Karpas-422 (cell line): Measurements from ENCODE around the gene AKAP13. TPM values are rescaled to one million over a fixed set of nuclear protein-coding genes. Genes with fewer than 3 reads are reported as not detected.

Experiments
- DNase-seq: peaks from one replicate; pipeline ENCODE4 v3.0.0-alpha.2; 2015
- H2AFZ ChIP-seq: fragments of 200-600 bp; sonication (generic); 2 replicates; pipeline ENCODE4 v1.6.1; 2014; ENCODE audit warnings: antibody characterized with exemption, low read length, mixed read lengths
- H3K27ac ChIP-seq: fragments of 200-600 bp; sonication (generic); 2 replicates; pipeline ENCODE4 v1.5.1; 2014; ENCODE audit warnings: mild to moderate bottlenecking, low read length, moderate library complexity
- H3K27me3 ChIP-seq: fragments of 200-600 bp; sonication (generic); 2 replicates; pipeline ENCODE4 v1.6.1; 2014; ENCODE audit warnings: low read length, mixed read lengths
- H3K36me3 ChIP-seq: fragments of 200-600 bp; sonication (generic); 2 replicates; pipeline ENCODE4 v1.6.1; 2014; ENCODE audit warnings: low read length, mixed read lengths; ENCODE audit not compliant: insufficient read depth
- H3K4me1 ChIP-seq: fragments of 200-600 bp; sonication (generic); 2 replicates; pipeline ENCODE4 v1.6.1; 2014; ENCODE audit warnings: mild to moderate bottlenecking, low read length, mixed read lengths
- H3K4me2 ChIP-seq: fragments of 200-600 bp; sonication (generic); 2 replicates; pipeline ENCODE4 v1.6.1; 2014; ENCODE audit warnings: low read length, low read depth, mild to moderate bottlenecking; ENCODE audit not compliant: poor library complexity, severe bottlenecking
- H3K4me3 ChIP-seq: fragments of 200-600 bp; sonication (generic); 2 replicates; pipeline ENCODE4 v1.5.1; 2014; ENCODE audit warnings: mild to moderate bottlenecking, antibody characterized with exemption, low read length, mixed read lengths
- H3K79me2 ChIP-seq: fragments of 200-600 bp; sonication (generic); 2 replicates; pipeline ENCODE4 v1.6.1; 2014; ENCODE audit warnings: mild to moderate bottlenecking, low read length, mixed read lengths
- H3K9ac ChIP-seq: fragments of 200-600 bp; sonication (generic); 2 replicates; pipeline ENCODE4 v1.6.0; 2014; ENCODE audit warnings: low read length
- H3K9me2 ChIP-seq: fragments of 200-600 bp; sonication (generic), shearing (Covaris generic); replicated peaks from 2 replicates; pipeline ENCODE4 v1.6.0; 2014; ENCODE audit warnings: mild to moderate bottlenecking, low read length, moderate library complexity; ENCODE audit not compliant: insufficient read depth
- H3K9me3 ChIP-seq: fragments of 300-700, 200-600 bp; sonication (generic); 2 replicates; pipeline ENCODE4 v1.6.1; 2014; ENCODE audit warnings: low read length, mixed read lengths
- H4K20me1 ChIP-seq: fragments of 200-600 bp; sonication (generic); 2 replicates; pipeline ENCODE4 v1.6.1; 2014; ENCODE audit warnings: mild to moderate bottlenecking, antibody characterized with exemption, low read length, low read depth; ENCODE audit not compliant: insufficient read depth
- total RNA-seq: library from RNA; depleted of rRNA; stranded (reverse); fragments of >200 nt; shearing (Covaris generic); gene quantifications from 2 replicates; pipeline ENCODE4 v1.2.3, GENCODE V29; 2014; ENCODE audit warnings: low replicate concordance

The AKAP13 gene
- total RNA-seq, 1 experiment from 2014 or later, result 166 TPM

DNA sequence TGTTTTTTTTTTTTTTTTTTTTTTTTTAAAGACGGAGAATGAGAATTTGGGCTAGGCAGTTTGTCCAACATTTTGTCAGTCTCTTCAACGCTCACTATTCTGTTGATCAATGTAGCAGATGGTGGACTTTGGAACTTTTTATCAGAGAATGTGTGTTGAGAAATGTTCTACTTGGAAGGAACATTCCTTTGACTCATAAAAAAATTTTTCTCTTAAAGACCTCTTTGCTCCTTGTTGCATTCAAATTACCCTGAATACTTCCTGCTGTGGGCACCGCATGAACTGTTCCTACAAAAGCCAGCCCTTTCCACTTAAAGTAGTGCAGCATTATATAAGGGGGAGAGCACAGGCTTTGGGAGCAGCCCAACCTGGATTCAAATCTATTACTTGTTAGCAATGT, 182.9 kb downstream of the AKAP13 start:
- no peak for DNase-seq
- no peaks in the 10 kb centered on the region for H4K20me1 ChIP-seq

DNA sequence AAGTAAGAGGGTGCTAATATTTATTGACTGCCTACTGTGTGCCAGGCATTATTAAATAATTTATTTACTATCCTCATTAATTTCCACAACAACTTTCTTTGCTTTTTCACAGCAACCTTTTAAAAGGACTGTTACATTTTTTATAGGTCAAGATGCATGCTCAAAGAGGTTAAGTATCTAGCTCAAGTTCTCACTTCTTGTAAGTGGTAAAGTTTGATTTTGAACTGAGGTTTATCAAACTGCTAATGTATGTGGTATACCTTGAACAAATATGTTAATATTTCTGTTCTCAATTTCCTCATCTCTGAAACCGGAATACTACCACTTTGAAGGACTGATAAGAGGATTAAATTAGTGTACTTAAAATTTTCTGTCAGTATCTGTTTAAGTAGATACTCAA, 183.3 kb downstream of the AKAP13 start:
- Histone ChIP-seq H3K4me3 (no peak overlapping the region), H3K9me2 (no peaks in the 10 kb centered on the region), H3K27me3 (no peaks in the 10 kb centered on the region), H3K9me3 (no peaks in the 10 kb centered on the region), H3K9ac (no peak overlapping the region), H3K79me2 (peaks cover 73% of the 10 kb centered on the region), H4K20me1 (no peaks in the 10 kb centered on the region), H3K4me2 (no peak overlapping the region), H3K4me1 (peaks cover 16% of the 10 kb centered on the region), H2AFZ (no peak overlapping the region), H3K36me3 (no peaks in the 10 kb centered on the region), H3K27ac (peak overlapping the region; percentile 20; the same call in 1 of the 2 replicates)
- no peak for DNase-seq

More for the DNA sequence above, 182.9 kb downstream of the AKAP13 start:
- Histone ChIP-seq H3K4me1 (peaks cover 16% of the 10 kb centered on the region), H3K27me3 (no peaks in the 10 kb centered on the region), H3K79me2 (peaks cover 73% of the 10 kb centered on the region), H3K9me2 (no peaks in the 10 kb centered on the region), H3K36me3 (no peaks in the 10 kb centered on the region), H3K9ac (no peak overlapping the region), H3K27ac (no peak overlapping the region), H3K4me2 (no peak overlapping the region), H2AFZ (no peak overlapping the region), H3K4me3 (no peak overlapping the region), H3K9me3 (no peaks in the 10 kb centered on the region)

DNA sequence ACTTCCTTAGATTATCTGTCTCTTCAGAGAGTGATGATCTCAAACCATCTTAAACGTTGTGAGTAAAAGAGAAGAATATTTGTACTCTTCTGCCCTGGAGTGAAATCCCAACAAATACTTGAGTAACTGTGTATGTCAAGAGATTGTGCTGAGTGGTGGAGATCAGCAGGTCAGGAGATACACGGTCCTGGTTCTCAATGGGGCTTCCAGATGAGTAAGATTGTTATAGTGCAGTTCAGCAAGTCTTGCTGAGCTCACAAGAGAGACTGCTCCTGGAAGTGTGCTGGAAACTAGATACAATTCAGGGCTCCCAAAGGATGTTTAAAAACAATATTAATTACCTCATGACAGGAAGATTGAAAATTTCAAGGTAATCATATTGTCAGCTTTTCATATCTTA, 184.3 kb downstream of the AKAP13 start:
- Histone ChIP-seq H2AFZ (no peak overlapping the region), H3K9me2 (no peaks in the 10 kb centered on the region), H3K79me2 (peaks cover 68% of the 10 kb centered on the region), H3K4me1 (peaks cover 16% of the 10 kb centered on the region), H3K27me3 (no peaks in the 10 kb centered on the region), H3K4me3 (no peak overlapping the region), H3K4me2 (no peak overlapping the region), H3K36me3 (no peaks in the 10 kb centered on the region), H3K9ac (no peak overlapping the region), H3K9me3 (no peaks in the 10 kb centered on the region), H3K27ac (0 out of 2 replicates have a peak overlapping the region, but pooled peaks have one; percentile 15), H4K20me1 (no peaks in the 10 kb centered on the region)
- no peak for DNase-seq

DNA sequence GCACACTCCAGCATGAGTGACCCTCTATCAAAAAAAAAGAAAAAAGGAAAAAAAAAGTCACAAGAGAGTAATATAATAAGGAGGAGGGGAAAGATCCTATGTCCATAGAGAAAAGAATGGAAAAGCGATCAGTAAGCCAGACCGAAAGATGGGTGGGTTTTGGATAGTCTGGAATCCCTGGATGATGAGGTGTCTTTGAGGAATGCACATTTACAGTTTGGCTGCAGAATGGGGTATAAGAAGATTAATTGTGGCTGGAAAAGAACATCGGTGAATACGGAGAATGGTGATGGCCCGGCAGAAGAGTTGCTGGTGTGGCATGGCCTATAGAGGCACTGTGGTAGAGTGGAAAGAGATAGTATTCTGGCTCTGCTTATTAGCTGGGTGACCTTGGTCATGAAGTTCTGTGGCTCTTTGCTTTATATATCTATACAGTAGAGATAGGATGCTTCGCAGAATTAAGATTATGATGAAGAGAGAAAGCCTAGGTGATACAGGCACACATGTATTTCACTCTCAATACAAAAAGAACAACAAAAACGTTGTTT, 187.9 kb downstream of the AKAP13 start:
- Histone ChIP-seq H3K4me2 (no peak overlapping the region), H2AFZ (no peak overlapping the region), H3K79me2 (peaks cover 77% of the 10 kb centered on the region), H3K9me2 (no peaks in the 10 kb centered on the region), H3K4me3 (no peak overlapping the region), H3K4me1 (peaks cover 38% of the 10 kb centered on the region), H4K20me1 (no peaks in the 10 kb centered on the region), H3K36me3 (no peaks in the 10 kb centered on the region), H3K27me3 (no peaks in the 10 kb centered on the region), H3K27ac (no peak overlapping the region), H3K9ac (no peak overlapping the region), H3K9me3 (no peaks in the 10 kb centered on the region)
- DNase-seq, result no peak

DNA sequence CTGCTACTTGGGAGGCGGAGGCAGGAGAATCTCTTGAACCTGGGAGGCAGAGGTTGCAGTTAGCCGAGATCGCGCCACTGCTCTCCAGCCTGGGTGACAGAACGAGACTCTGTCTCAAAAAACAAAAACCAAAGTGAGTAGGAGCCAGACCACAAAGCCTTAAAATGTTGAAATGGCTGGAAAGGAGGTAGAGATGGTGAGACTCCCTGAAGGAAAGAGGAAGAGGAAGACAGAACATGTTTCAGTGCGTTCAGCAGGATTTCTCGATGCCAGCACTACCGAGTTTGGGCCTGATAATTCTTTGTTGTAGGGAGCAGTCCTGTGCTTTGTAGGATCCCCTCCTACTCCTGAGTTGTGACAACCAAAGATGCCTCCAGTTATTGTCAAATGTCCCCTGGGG, 189.9 kb downstream of the AKAP13 start:
- no peaks in the 10 kb centered on the region for H3K9me3 ChIP-seq
- H3K9ac ChIP-seq, result no peak overlapping the region
- H3K4me1 ChIP-seq, result peaks cover 41% of the 10 kb centered on the region
- no peak for DNase-seq
- no peak overlapping the region for H2AFZ ChIP-seq
- H3K4me3 ChIP-seq, result no peak overlapping the region
- no peak overlapping the region for H3K4me2 ChIP-seq
- H3K79me2 ChIP-seq, result peaks cover 75% of the 10 kb centered on the region
- no peaks in the 10 kb centered on the region for H3K27me3 ChIP-seq
- H3K27ac ChIP-seq, result no peak overlapping the region
- no peaks in the 10 kb centered on the region for H4K20me1 ChIP-seq
- H3K9me2 ChIP-seq, result no peaks in the 10 kb centered on the region
- no peaks in the 10 kb centered on the region; the same call in 1 of the 2 replicates for H3K36me3 ChIP-seq

DNA sequence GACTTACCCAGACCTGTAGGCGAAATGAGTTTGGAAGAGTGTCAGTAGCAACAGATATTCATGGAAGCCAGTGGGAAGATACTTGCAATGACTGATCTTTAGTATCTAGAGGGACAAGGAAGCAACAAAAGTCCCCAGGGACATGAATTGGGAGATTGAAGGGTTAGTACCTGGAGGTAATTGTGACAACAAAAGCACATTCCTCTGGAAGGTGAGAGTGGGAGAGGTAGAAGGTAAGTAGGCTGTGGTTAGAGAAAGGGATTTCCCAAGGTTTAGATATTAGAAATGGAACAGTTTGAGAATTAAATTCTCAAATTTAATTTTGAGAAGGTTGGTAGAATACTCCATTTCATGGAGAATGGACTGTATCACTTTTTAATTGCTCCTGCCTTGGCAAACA, 191.4 kb downstream of the AKAP13 start:
- H3K4me3 ChIP-seq, result no peak overlapping the region
- no peaks in the 10 kb centered on the region for H3K9me3 ChIP-seq
- DNase-seq, result no peak
- H3K79me2 ChIP-seq, result peaks cover 71% of the 10 kb centered on the region
- H3K27ac ChIP-seq, result no peak overlapping the region
- no peak overlapping the region for H2AFZ ChIP-seq
- peaks cover 46% of the 10 kb centered on the region for H3K4me1 ChIP-seq
- H3K27me3 ChIP-seq, result no peaks in the 10 kb centered on the region
- no peaks in the 10 kb centered on the region for H3K9me2 ChIP-seq
- H4K20me1 ChIP-seq, result no peaks in the 10 kb centered on the region
- peaks cover under 1% of the 10 kb centered on the region; the same call in 1 of the 2 replicates for H3K36me3 ChIP-seq
- H3K4me2 ChIP-seq, result no peak overlapping the region
- H3K9ac ChIP-seq, result no peak overlapping the region

DNA sequence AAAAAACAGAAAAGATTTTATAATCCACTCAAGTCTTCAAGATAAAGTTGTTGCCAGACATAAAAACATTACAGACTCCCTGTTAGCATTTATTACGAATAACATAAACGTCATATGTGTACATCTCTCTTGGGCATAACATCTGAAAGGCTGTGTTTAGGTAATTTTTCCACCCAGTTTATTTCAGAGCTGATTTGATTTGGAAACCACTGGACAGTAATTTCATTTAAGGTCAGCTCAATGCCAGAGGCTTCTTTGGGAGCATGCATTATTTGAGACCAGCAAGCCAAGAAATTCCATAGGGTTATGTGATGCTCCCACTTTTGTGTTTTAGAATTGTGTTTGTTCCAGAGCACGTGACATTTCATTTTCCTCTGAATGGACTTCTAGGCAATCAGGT, 196.0 kb downstream of the AKAP13 start:
- peaks cover 15% of the 10 kb centered on the region; the same call in 1 of the 2 replicates for H3K36me3 ChIP-seq
- no peaks in the 10 kb centered on the region for H3K27me3 ChIP-seq
- no peak for DNase-seq
- no peak overlapping the region for H2AFZ ChIP-seq
- peaks cover 53% of the 10 kb centered on the region for H3K4me1 ChIP-seq
- H3K4me3 ChIP-seq, result no peak overlapping the region
- H3K27ac ChIP-seq, result no peak overlapping the region
- no peaks in the 10 kb centered on the region for H4K20me1 ChIP-seq
- H3K4me2 ChIP-seq, result no peak overlapping the region
- no peak overlapping the region for H3K9ac ChIP-seq
- peaks cover 68% of the 10 kb centered on the region for H3K79me2 ChIP-seq
- H3K9me3 ChIP-seq, result no peaks in the 10 kb centered on the region
- H3K9me2 ChIP-seq, result no peaks in the 10 kb centered on the region

DNA sequence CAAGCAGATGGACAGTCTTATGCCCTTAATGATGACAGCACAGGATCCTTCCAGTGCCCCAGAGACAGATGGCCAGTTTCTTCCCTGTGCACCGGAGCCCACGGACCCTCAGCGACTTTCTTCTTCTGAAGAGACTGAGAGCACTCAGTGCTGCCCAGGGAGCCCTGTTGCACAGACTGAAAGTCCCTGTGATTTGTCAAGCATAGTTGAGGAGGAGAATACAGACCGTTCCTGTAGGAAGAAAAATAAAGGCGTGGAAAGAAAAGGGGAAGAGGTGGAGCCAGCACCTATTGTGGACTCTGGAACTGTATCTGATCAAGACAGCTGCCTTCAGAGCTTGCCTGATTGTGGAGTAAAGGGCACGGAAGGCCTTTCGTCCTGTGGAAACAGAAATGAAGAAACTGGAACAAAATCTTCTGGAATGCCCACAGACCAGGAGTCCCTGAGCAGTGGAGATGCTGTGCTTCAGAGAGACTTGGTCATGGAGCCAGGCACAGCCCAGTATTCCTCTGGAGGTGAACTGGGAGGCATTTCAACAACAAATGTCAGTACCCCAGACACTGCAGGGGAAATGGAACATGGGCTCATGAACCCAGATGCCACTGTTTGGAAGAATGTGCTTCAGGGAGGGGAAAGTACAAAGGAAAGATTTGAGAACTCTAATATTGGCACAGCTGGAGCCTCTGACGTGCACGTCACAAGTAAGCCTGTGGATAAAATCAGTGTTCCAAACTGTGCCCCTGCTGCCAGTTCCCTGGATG, 198.7 kb downstream of the AKAP13 start:
- peaks cover 57% of the 10 kb centered on the region for H3K4me1 ChIP-seq
- H2AFZ ChIP-seq, result no peak overlapping the region
- no peak overlapping the region for H3K4me2 ChIP-seq
- H3K9me3 ChIP-seq, result no peaks in the 10 kb centered on the region
- no peaks in the 10 kb centered on the region for H4K20me1 ChIP-seq
- H3K9me2 ChIP-seq, result no peaks in the 10 kb centered on the region
- peaks cover 73% of the 10 kb centered on the region for H3K79me2 ChIP-seq
- H3K27me3 ChIP-seq, result no peaks in the 10 kb centered on the region
- no peak overlapping the region for H3K4me3 ChIP-seq
- no peak overlapping the region for H3K9ac ChIP-seq
- peaks cover 15% of the 10 kb centered on the region; the same call in 1 of the 2 replicates for H3K36me3 ChIP-seq
- no peak for DNase-seq
- H3K27ac ChIP-seq, result no peak overlapping the region
